Measurements from ENCODE around the gene CPA5.

CPA5 gene

DNA sequence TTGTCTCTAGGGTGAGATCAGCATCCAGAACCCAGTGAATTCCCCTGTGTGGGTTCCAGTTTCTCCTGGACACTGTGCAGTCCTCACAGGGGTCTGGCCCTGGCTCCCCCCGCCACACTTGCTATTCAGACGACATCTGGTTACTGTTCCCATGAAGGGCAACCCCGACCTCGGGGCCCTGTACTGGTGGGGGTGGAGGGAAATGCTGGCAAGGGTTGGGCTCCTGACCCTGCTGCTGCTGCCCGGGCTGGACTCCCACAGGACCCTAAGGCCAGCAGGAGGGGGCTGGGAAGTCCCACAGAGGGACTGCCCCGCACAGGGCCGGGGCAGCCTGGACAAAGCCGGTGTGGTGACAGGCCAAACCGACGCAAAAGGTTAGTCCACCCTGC, 34.9 kb downstream of the CPA5 start:
- DNase-seq (ENCODE audit: low spot score) = no peak

- DNase-seq (ENCODE audit: low spot score) = no peak
These were observed 35.6 kb downstream of the CPA5 start, which contains the start of gene CPA1 for GRCh38 chr7:130379921-130380860. TSS of gene CPA1 (plus strand) at chr7:130380494. CDS start at chr7:130380521, 27 bp downstream.

- no peak for DNase-seq (ENCODE audit: low spot score)
These were observed 36.3 kb downstream of the CPA5 start for GRCh38 chr7:130380861-130381455.

- DNase-seq (ENCODE audit: low spot score) = no peak
These were observed 37.1 kb downstream of the CPA5 start for GRCh38 chr7:130381468-130382312.

GRCh38 chr7:130383187-130383980, 38.8 kb downstream of the CPA5 start:
- no peak for DNase-seq (ENCODE audit: low spot score)

- no peak for DNase-seq (ENCODE audit: low spot score)
These were observed 39.8 kb downstream of the CPA5 start for GRCh38 chr7:130384371-130384801.

- DNase-seq (ENCODE audit: low spot score) = no peak
These were observed 40.4 kb downstream of the CPA5 start for GRCh38 chr7:130384841-130385599.

- no peak for DNase-seq (ENCODE audit: low spot score)
These were observed 41.0 kb downstream of the CPA5 start for GRCh38 chr7:130385600-130386066.

- no peak for DNase-seq (ENCODE audit: low spot score)
These were observed 42.3 kb downstream of the CPA5 start for GRCh38 chr7:130386876-130387275.

GRCh38 chr7:130387306-130387627, 42.7 kb downstream of the CPA5 start:
- DNase-seq (ENCODE audit: low spot score) = no peak

DNA sequence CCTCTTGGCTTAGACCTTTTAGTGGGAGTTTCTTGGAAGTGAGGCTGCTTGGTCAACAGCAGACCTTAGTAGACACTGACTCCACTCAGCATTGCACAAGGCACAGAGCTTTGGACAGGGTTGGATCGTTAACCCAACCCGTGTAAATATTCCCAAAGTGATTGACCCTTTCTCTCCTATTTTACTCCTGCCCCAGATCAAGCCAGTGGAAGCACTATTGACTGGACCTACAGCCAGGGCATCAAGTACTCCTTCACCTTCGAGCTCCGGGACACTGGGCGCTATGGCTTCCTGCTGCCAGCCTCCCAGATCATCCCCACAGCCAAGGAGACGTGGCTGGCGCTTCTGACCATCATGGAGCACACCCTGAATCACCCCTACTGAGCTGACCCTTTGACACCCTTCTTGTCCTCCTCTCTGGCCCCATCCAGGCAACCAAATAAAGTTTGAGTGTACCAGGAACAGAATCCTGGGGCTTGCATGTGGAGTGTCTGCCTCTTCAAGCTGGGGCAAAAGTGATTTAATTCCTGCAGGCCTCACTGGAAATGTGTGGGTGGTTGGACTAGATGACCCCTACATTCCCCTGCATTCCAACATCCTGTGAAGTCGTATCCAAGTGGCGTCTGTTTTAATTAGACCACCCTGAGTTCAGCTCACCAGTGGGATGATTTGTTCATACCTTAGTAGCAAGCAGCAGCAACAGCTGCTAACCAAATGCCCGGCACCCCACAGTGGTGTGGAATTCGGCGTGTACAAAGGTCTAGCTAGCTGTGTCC, 43.2 kb downstream of the CPA5 start:
- no peak for DNase-seq (ENCODE audit: low spot score)

DNA sequence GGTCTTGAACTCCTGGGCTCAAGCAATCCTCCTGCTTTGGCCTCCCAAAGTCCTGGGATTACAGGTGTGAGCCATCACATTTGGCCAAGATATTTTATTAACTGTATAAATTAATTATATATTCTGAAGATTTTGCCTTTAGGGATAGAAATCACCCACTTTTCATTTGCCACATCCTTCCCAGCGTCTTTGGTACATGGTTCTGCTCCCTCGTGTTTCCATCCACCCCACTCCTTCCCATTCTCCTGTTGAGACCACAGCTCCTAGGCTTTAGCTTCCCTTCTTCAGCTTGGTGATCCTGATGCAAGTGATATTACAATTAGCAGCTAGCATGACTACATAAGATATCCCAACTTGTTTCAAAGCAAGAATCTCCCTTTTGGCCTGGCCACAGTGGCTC, 44.1 kb downstream of the CPA5 start:
- DNase-seq (ENCODE audit: low spot score) = no peak

DNA sequence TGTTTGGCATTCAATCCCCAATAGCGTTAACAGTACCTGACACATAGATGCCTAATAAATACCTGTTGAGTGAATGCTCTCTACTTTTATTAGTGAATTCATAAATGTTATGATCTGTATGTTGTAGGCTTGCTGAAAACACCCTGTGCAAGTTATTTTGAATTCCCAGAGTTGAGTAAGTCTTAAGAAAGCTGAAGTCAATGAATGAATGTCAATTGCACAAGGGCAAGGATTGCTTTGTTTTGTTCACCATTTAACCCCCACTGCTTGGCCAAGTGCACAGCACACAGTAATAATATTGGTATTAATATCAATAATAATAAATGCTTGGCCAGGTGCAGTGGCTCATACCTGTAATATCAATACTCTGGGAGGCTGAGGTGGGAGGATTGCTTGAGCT, 45.9 kb downstream of the CPA5 start:
- no peak for DNase-seq (ENCODE audit: low spot score)

GRCh38 chr7:130393101-130393561, 48.5 kb downstream of the CPA5 start:
- DNase-seq (ENCODE audit: low spot score) = no peak

DNA sequence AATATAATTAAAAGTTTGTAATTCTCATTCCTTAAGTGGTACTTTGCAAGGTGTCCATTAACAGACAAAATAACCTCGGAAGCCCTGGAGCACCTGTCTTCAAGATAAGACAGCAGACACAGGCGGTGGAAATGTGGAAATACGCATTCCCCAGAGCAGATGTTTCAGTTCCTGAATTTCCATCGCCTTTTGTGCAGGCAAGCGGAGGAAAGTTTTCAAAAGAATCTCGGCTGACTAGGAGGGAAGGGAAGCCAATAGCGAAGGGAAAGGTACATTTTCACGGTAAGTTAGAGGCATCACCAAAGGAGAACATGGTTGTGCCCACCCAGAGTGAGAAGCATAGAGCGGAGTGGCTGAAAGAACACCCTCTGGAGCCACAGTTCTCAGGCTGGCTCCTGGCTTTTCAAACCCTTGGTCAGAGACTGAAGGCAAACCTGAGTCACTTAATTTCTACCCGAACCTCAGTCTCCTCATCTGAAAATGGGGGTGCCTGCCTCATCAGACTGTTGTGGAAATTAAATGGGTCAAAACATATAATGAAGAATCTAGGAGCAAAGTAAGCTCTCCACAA, 49.3 kb downstream of the CPA5 start:
- DNase-seq (ENCODE audit: low spot score) = no peak

DNA sequence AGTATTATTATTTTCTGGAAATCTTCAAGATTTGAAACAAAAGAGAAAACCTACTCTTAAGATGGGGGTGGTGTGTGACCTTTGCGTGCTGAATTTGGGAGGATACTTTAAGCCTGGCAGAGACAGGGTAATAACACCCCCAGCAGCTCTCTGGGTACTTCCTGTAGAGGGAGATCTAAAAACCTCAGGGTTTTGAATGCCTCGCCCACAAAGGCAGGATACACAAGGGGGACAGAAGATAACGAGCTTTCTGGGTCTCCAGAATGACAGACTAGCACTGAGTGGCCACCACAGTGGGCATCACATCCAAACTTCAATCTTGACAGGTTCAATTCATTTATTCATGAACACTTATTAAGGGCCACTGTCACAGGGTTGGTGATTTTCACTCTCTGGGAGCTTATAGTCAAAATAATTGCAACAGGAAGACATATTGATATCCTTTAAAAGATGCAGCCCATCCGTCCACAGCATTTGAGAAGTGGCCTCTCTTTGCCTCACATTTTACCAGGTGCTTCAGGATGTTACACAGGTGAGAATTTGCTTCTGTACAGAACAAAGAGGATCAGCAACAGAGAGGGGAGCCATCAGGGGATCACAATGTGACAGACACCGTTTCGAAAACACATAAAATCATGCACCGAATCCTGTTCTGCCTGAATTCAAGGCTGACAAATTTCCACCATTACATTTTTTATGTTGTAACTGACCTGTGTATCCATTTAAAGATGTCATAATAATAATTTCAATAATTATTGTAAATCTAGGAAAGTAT, 50.0 kb downstream of the CPA5 start:
- peak; percentile 15 for DNase-seq (ENCODE audit: low spot score)

DNA sequence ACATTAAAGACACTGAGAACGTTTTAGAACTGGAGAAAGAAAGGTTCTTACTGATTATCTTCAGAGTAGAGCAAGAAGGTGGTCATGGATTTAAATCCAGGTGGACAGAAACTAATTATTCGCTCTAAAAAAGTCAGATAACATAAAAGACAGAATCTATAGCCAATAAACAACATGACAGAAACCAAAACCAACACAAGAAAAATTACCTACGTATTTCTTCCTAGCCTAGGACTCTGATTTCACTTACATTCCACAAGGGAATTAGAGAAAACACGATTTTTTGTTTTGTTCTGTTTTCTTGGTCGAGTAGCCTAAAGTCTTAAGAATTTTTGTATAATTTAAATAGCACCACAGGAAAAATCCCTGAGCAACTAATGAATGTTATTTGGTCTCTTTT, 50.8 kb downstream of the CPA5 start:
- DNase-seq (ENCODE audit: low spot score) = no peak

DNA sequence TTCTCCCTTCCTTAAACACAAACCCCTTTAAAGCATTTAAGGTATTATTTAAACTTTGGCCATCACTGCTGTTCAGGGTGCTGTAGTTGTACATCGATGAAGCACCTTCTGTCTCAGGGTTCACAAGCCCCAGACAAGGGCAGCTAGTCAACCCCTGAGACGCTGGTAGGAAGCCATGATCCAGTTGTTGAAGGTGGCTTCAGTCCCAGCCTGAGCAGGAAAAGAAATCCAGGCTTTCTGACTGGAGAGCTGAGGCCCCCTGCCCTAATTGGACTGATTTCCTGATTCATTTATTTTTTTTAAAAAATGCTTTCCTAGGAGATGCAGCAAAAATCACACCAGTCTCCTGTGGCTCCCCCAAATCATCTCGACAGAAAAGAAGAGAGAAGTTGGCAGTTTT, 51.5 kb downstream of the CPA5 start:
- no peak for DNase-seq (ENCODE audit: low spot score)

All from activated CD4-positive, alpha-beta T cell treated with anti-CD3 and anti-CD28 coated beads, Interleukin-2, Interleukin-4, amounts not matched to agents 100 ng/mL and 50 ng/mL, durations not matched to agents 16 hours and 8 hours (primary cell).